ENCODE results near the gene FAM3D.

The FAM3D gene

DNA sequence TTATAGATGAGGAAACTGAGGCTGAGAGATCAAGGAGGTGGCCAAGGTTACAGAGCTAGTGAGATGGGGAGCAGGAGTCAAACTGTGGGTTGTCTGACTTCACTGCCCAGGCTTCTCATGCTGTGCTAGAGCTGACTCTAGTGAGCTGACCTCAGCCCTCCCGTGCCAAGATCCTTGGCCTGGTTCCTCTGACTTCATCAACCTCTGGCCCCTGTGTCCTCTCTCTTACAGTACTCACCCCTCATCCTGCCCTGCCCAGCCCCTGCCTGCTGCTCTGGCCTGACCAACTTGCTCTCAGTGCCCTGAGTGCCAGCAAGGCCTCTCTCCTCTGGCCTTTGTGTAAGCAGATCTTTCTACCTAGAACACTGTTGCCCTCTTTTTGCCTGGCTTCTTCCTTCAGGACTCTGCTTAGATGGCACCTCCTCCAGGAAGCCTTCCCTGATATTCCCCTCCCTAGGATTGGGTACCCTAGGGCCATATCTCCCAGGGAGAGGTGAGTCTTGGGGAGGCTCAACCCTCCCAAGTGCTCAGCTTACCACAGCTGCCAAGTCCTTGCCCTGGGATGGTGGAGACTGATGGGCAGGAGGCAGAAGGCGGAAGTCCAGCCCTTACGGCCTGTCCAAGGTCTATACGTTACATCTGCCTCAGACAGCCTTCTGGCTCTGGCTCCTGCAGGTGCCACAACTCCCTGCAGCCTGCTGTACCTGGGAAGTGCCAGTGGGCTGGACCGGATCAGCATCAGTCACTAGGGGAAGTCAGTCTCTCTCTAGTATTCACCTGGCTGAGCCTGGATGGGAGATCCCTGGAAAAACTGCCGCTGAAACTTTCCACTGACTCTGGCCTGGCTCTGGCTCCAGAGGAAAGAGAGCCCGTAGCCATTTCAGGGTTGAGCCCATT, 53.1 kb downstream of the FAM3D start:
- Histone ChIP-seq H3K27ac (ENCODE audit: insufficient read depth in 1 of 2, low read depth in 1 of 2, low read length in 2 of 2, poor library complexity in 1 of 2, severe bottlenecking in 2 of 2) (no peak overlapping the region), H3K36me3 (ENCODE audit: control insufficient read depth in 4 of 4, insufficient read depth in 4 of 4, low read length in 3 of 4) (no peaks in the 10 kb centered on the region), H3K9me3 (ENCODE audit: control extremely low read depth in 1 of 5, control insufficient read depth in 4 of 5, insufficient read depth in 2 of 5, low read depth in 1 of 5, low read length in 4 of 5) (no peaks in the 10 kb centered on the region), H3K4me3 (ENCODE audit: control insufficient read depth in 1 of 7, extremely low read depth in 1 of 7, insufficient read depth in 4 of 7, low read depth in 2 of 7, low read length in 6 of 7) (no peak overlapping the region), H3K4me1 (ENCODE audit: control extremely low read depth in 1 of 4, control insufficient read depth in 4 of 4, insufficient read depth in 4 of 4, low read length in 3 of 4) (no peaks in the 10 kb centered on the region), H3K27me3 (replicated peaks in 2 of 5; ENCODE audit: control insufficient read depth in 4 of 5, insufficient read depth in 5 of 5, low read length in 4 of 5) (no peaks in the 10 kb centered on the region)
- no peak for DNase-seq
- ChIA-PET POLR2A (no interaction called here), CTCF (no interaction called here)
- WGBS (ENCODE audit: insufficient coverage): 100% methylated on average over 7 of the region's 7 CpGs

DNA sequence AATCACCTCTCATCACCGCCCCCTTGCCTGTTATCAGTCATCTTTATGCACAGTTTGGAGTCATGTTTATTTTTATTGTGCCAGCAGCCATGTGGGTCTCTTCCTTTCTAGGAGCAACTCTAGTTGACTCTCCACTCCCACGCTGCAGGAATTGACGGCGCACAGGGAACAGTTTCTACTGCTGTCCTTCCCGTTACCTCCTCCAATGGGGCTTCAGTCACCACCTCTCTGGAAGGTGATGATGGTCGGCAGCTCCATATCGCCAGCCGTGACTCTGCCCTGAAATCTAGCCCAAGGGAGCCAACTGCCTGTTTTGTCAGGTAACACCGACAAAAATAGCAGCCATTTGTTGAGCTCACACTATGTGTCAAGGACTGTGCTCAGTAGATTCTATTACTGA, 53.7 kb downstream of the FAM3D start:
- Histone ChIP-seq H3K4me3 (ENCODE audit: control insufficient read depth in 1 of 7, extremely low read depth in 1 of 7, insufficient read depth in 4 of 7, low read depth in 2 of 7, low read length in 6 of 7) (no peak overlapping the region), H3K36me3 (ENCODE audit: control insufficient read depth in 4 of 4, insufficient read depth in 4 of 4, low read length in 3 of 4) (no peaks in the 10 kb centered on the region), H3K9me3 (ENCODE audit: control extremely low read depth in 1 of 5, control insufficient read depth in 4 of 5, insufficient read depth in 2 of 5, low read depth in 1 of 5, low read length in 4 of 5) (no peaks in the 10 kb centered on the region), H3K27me3 (replicated peaks in 2 of 5; ENCODE audit: control insufficient read depth in 4 of 5, insufficient read depth in 5 of 5, low read length in 4 of 5) (peaks cover 0 to 2% (median 0%) of the 10 kb centered on the region in 5 experiments), H3K4me1 (ENCODE audit: control extremely low read depth in 1 of 4, control insufficient read depth in 4 of 4, insufficient read depth in 4 of 4, low read length in 3 of 4) (no peaks in the 10 kb centered on the region), H3K27ac (ENCODE audit: insufficient read depth in 1 of 2, low read depth in 1 of 2, low read length in 2 of 2, poor library complexity in 1 of 2, severe bottlenecking in 2 of 2) (no peak overlapping the region)
- CTCF ChIA-PET: interaction anchor here (1.2 kb wide), 1 partner anchor 18 kb away, joined by 3 read pairs; no protein-coding TSS in a partner anchor
- 88% methylated on average over 7 of the region's 9 CpGs for WGBS (ENCODE audit: insufficient coverage)
- DNase-seq: no peak
- POLR2A ChIA-PET: no interaction called here

DNA sequence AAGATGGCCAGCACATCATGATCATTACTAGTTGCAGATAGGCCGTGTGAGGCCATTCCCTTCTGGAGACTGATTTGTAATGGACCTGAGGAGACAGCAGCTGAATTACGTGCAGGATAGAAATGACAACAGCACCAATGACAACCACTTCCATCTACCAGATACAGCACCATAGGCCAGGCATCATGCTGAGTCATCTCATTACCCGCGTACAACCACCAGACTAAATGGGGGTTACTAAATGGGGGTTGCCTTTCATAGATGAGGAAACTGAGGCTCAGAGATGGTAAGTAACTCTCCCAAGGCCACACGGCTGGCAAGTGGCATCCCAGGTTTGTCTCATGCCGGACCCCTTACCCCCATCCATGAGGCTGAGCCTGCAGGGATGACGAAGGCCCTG, 56.6 kb downstream of the FAM3D start:
- Histone ChIP-seq H3K27me3 (replicated peaks in 2 of 5; ENCODE audit: control insufficient read depth in 4 of 5, insufficient read depth in 5 of 5, low read length in 4 of 5) (peaks cover 0 to 4% (median 0%) of the 10 kb centered on the region in 5 experiments), H3K4me1 (ENCODE audit: control extremely low read depth in 1 of 4, control insufficient read depth in 4 of 4, insufficient read depth in 4 of 4, low read length in 3 of 4) (no peaks in the 10 kb centered on the region), H3K36me3 (ENCODE audit: control insufficient read depth in 4 of 4, insufficient read depth in 4 of 4, low read length in 3 of 4) (no peaks in the 10 kb centered on the region), H3K4me3 (ENCODE audit: control insufficient read depth in 1 of 7, extremely low read depth in 1 of 7, insufficient read depth in 4 of 7, low read depth in 2 of 7, low read length in 6 of 7) (no peak overlapping the region), H3K9me3 (ENCODE audit: control extremely low read depth in 1 of 5, control insufficient read depth in 4 of 5, insufficient read depth in 2 of 5, low read depth in 1 of 5, low read length in 4 of 5) (peaks cover 0 to 3% (median 0%) of the 10 kb centered on the region in 5 experiments), H3K27ac (ENCODE audit: insufficient read depth in 1 of 2, low read depth in 1 of 2, low read length in 2 of 2, poor library complexity in 1 of 2, severe bottlenecking in 2 of 2) (no peak overlapping the region)
- CTCF ChIA-PET: interaction anchor here (1.2 to 1.8 kb wide), 3 partner anchors 13 to 25 kb away, joined by 3 to 4 read pairs (median 4); no protein-coding TSS in a partner anchor
- peak in 2 of 3 donors; percentile 25 to 55 for DNase-seq
- 96% methylated on average over 4 of the region's 7 CpGs for WGBS (ENCODE audit: insufficient coverage)
- POLR2A ChIA-PET: interaction anchor here (0.6 kb wide), 1 partner anchor 571 kb away, joined by 8 read pairs; no protein-coding TSS in a partner anchor

DNA sequence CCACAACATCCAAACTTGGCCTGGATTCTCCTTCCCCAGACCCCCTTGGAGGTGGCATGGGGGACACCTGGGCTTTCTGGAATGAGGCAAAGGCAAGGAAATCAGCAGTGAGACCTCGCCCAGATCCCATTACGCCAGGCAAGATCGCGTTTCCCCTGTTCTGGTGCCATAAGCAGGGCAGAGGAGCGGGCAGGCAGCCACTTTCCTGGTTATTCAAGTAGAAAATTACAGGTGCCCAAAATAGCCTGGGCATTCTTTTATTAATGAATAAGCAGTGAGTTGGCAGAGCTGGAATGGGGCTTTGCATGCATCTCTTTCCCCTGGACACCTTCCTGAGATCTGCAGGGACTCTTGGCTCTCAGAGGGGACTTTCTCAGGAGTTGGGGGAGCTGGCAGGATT, 57.9 kb downstream of the FAM3D start:
- peaks cover 0 to 11% (median 0%) of the 10 kb centered on the region in 5 experiments for H3K27me3 ChIP-seq (replicated peaks in 2 of 5; ENCODE audit: control insufficient read depth in 4 of 5, insufficient read depth in 5 of 5, low read length in 4 of 5)
- no peak for DNase-seq
- H3K36me3 ChIP-seq (ENCODE audit: control insufficient read depth in 4 of 4, insufficient read depth in 4 of 4, low read length in 3 of 4): no peaks in the 10 kb centered on the region
- H3K4me3 ChIP-seq (ENCODE audit: control insufficient read depth in 1 of 7, extremely low read depth in 1 of 7, insufficient read depth in 4 of 7, low read depth in 2 of 7, low read length in 6 of 7): no peak overlapping the region
- H3K9me3 ChIP-seq (ENCODE audit: control extremely low read depth in 1 of 5, control insufficient read depth in 4 of 5, insufficient read depth in 2 of 5, low read depth in 1 of 5, low read length in 4 of 5): peaks cover 0 to 8% (median 3%) of the 10 kb centered on the region in 5 experiments
- POLR2A ChIA-PET: no interaction called here
- H3K27ac ChIP-seq (ENCODE audit: insufficient read depth in 1 of 2, low read depth in 1 of 2, low read length in 2 of 2, poor library complexity in 1 of 2, severe bottlenecking in 2 of 2): no peak overlapping the region
- H3K4me1 ChIP-seq (ENCODE audit: control extremely low read depth in 1 of 4, control insufficient read depth in 4 of 4, insufficient read depth in 4 of 4, low read length in 3 of 4): no peaks in the 10 kb centered on the region
- 96% methylated on average over 5 of the region's 5 CpGs for WGBS (ENCODE audit: insufficient coverage)
- CTCF ChIA-PET: interaction anchor here (1.2 to 2.0 kb wide), 3 partner anchors 9 to 24 kb away, joined by 3 to 8 read pairs (median 3); no protein-coding TSS in a partner anchor

DNA sequence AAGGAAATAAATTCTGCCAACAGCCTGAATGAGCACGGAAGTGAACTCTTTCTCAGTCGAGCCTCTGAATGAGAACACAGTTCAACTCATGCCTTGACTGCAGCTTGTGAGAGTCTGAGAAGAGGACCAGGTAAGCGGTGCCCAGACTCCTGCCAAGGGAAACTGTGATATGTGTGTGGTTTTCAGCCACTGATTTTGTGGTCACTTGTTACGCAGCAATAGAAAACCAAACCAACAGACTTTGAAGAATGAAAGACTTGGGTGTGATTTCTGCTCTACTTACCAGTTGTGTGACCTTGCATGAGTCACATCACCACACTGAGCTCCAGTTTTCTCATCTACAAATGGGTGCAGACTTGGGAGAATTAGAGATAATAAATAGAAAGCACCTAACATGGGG, 58.8 kb downstream of the FAM3D start:
- H3K4me3 ChIP-seq (ENCODE audit: control insufficient read depth in 1 of 7, extremely low read depth in 1 of 7, insufficient read depth in 4 of 7, low read depth in 2 of 7, low read length in 6 of 7): no peak overlapping the region
- peaks cover 0 to 14% (median 0%) of the 10 kb centered on the region in 5 experiments for H3K27me3 ChIP-seq (replicated peaks in 2 of 5; ENCODE audit: control insufficient read depth in 4 of 5, insufficient read depth in 5 of 5, low read length in 4 of 5)
- H3K4me1 ChIP-seq (ENCODE audit: control extremely low read depth in 1 of 4, control insufficient read depth in 4 of 4, insufficient read depth in 4 of 4, low read length in 3 of 4): no peaks in the 10 kb centered on the region
- CTCF ChIA-PET: interaction anchor here (1.0 to 2.0 kb wide), 4 partner anchors 10 to 124 kb away, joined by 3 to 8 read pairs (median 3); no protein-coding TSS in a partner anchor
- 80% methylated on average over 4 of the region's 4 CpGs for WGBS (ENCODE audit: insufficient coverage)
- no peak overlapping the region for H3K27ac ChIP-seq (ENCODE audit: insufficient read depth in 1 of 2, low read depth in 1 of 2, low read length in 2 of 2, poor library complexity in 1 of 2, severe bottlenecking in 2 of 2)
- DNase-seq: no peak
- peaks cover 0 to 8% (median 3%) of the 10 kb centered on the region in 5 experiments for H3K9me3 ChIP-seq (ENCODE audit: control extremely low read depth in 1 of 5, control insufficient read depth in 4 of 5, insufficient read depth in 2 of 5, low read depth in 1 of 5, low read length in 4 of 5)
- POLR2A ChIA-PET: no interaction called here
- no peaks in the 10 kb centered on the region for H3K36me3 ChIP-seq (ENCODE audit: control insufficient read depth in 4 of 4, insufficient read depth in 4 of 4, low read length in 3 of 4)

DNA sequence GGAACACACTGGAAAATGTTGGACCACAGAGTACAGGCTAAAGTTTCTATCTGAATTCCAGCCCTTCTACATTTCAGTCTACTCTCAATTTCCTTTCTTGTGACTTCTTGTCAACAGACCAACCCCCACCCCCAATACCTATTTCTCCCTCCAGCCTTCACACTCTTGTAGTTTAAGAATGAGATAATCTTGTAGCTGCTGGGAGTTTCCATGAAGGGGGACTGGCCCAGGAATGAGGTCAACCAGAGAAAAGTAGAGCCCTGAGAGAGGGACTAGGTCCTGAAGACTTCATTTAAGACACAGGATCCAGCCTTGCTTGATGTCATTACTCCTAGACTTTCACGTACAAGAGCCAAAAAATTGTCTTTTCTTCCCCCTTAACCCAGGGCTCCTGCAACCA, 59.9 kb downstream of the FAM3D start:
- H3K4me1 ChIP-seq (ENCODE audit: control extremely low read depth in 1 of 4, control insufficient read depth in 4 of 4, insufficient read depth in 4 of 4, low read length in 3 of 4): no peaks in the 10 kb centered on the region
- H3K9me3 ChIP-seq (ENCODE audit: control extremely low read depth in 1 of 5, control insufficient read depth in 4 of 5, insufficient read depth in 2 of 5, low read depth in 1 of 5, low read length in 4 of 5): peaks cover 0 to 8% (median 3%) of the 10 kb centered on the region in 5 experiments
- ChIA-PET CTCF (interaction anchor here (0.9 to 1.6 kb wide), 3 partner anchors 11 to 36 kb away, joined by 3 read pairs; no protein-coding TSS in a partner anchor), POLR2A (no interaction called here)
- peaks cover 0 to 14% (median 0%) of the 10 kb centered on the region in 5 experiments for H3K27me3 ChIP-seq (replicated peaks in 2 of 5; ENCODE audit: control insufficient read depth in 4 of 5, insufficient read depth in 5 of 5, low read length in 4 of 5)
- WGBS (ENCODE audit: insufficient coverage): 100% methylated on average over 1 of the region's 1 CpG
- no peaks in the 10 kb centered on the region for H3K36me3 ChIP-seq (ENCODE audit: control insufficient read depth in 4 of 4, insufficient read depth in 4 of 4, low read length in 3 of 4)
- DNase-seq: no peak
- no peak overlapping the region for H3K4me3 ChIP-seq (ENCODE audit: control insufficient read depth in 1 of 7, extremely low read depth in 1 of 7, insufficient read depth in 4 of 7, low read depth in 2 of 7, low read length in 6 of 7)
- no peak overlapping the region for H3K27ac ChIP-seq (ENCODE audit: insufficient read depth in 1 of 2, low read depth in 1 of 2, low read length in 2 of 2, poor library complexity in 1 of 2, severe bottlenecking in 2 of 2)

DNA sequence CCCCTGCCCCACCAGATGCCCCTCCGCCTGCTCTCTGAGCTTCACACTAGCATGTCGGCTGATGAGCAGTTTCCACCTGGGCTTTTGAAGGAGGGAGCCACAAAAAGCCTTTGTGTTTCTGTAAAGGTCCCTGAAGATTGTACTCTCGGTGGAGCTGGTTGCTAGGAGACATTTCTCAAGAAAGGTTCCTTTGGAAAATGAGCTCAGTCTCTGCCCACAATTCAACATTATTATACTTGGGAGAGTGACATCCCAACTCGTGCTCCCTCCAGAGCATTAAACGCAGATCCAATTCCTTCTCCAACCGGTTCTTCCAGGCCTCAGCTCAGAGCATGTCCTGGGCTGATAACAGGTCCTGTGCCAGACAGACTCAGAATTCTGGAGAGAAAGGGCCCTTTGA, 62.5 kb downstream of the FAM3D start:
- Histone ChIP-seq H3K27me3 (replicated peaks in 2 of 5; ENCODE audit: control insufficient read depth in 4 of 5, insufficient read depth in 5 of 5, low read length in 4 of 5) (peaks cover 0 to 16% (median 0%) of the 10 kb centered on the region in 5 experiments), H3K4me3 (ENCODE audit: control insufficient read depth in 1 of 7, extremely low read depth in 1 of 7, insufficient read depth in 4 of 7, low read depth in 2 of 7, low read length in 6 of 7) (no peak overlapping the region), H3K27ac (ENCODE audit: insufficient read depth in 1 of 2, low read depth in 1 of 2, low read length in 2 of 2, poor library complexity in 1 of 2, severe bottlenecking in 2 of 2) (no peak overlapping the region), H3K36me3 (ENCODE audit: control insufficient read depth in 4 of 4, insufficient read depth in 4 of 4, low read length in 3 of 4) (no peaks in the 10 kb centered on the region), H3K4me1 (ENCODE audit: control extremely low read depth in 1 of 4, control insufficient read depth in 4 of 4, insufficient read depth in 4 of 4, low read length in 3 of 4) (no peaks in the 10 kb centered on the region), H3K9me3 (ENCODE audit: control extremely low read depth in 1 of 5, control insufficient read depth in 4 of 5, insufficient read depth in 2 of 5, low read depth in 1 of 5, low read length in 4 of 5) (peaks cover 0 to 8% (median 3%) of the 10 kb centered on the region in 5 experiments)
- POLR2A ChIA-PET: no interaction called here
- CTCF ChIA-PET: interaction anchor here (0.8 kb wide), 1 partner anchor 296 kb away, joined by 3 read pairs; no protein-coding TSS in a partner anchor
- 95% methylated on average over 6 of the region's 6 CpGs for WGBS (ENCODE audit: insufficient coverage)
- no peak for DNase-seq
